ENCODE measurements around the gene TNKS1BP1.

DNA sequence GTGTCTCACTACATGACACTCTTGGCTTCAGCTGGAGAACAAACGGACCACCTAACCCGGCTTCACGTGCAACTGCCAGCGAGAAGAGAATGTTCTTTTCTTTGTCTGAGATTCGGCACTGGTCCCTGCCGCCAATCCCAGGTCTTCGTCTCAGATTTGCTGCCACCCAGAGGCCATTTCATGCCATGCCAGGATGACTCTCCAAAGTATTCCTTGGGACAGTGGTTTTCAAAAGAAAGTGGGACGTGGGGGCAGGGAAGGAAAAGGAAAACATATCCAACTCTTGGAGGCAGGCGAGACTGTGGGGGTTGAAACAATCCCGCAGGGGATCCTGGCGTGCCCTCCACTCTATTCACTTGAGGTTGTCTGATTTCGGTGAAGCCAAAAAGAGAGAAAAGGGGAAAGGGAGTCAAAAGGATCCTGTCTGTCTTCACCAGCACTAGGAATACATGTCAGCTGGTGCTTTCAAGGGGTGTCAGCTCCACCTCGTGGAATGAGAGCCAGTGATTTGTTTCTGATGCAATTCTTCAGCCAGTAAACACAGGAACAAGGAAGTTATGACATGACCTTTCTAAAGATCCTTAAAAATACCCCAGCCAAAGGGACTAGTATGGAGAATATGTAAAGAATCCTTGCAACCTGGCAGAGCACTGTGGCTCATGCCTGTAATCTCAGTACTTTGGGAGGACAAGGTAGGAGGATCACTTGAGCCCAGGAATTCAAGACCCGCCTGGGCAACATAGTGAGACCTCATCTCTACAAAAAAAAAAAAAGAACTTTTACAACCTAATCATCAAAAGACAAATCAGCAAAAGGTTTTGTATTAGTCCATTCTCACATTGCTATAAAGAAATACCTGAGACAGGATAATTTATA, 46.7 kb downstream of the TNKS1BP1 start:
- TF ChIP-seq, protein P1, sequence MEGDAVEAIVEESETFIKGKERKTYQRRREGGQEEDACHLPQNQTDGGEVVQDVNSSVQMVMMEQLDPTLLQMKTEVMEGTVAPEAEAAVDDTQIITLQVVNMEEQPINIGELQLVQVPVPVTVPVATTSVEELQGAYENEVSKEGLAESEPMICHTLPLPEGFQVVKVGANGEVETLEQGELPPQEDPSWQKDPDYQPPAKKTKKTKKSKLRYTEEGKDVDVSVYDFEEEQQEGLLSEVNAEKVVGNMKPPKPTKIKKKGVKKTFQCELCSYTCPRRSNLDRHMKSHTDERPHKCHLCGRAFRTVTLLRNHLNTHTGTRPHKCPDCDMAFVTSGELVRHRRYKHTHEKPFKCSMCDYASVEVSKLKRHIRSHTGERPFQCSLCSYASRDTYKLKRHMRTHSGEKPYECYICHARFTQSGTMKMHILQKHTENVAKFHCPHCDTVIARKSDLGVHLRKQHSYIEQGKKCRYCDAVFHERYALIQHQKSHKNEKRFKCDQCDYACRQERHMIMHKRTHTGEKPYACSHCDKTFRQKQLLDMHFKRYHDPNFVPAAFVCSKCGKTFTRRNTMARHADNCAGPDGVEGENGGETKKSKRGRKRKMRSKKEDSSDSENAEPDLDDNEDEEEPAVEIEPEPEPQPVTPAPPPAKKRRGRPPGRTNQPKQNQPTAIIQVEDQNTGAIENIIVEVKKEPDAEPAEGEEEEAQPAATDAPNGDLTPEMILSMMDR (IDR thresholded peaks at IDR 0.05 in 4 of 5, conservative IDR thresholded peaks at IDR 0.05 in 1 of 5), result peak; percentile 69 to 86 (median 79)
- no peak for TF ChIP-seq POLR2A (IDR thresholded peaks at IDR 0.05)

All from gastrocnemius medialis (tissue), 4 donors.